Subcutaneous abdominal adipose tissue (tissue), 5 donors: ENCODE measurements around the gene RIPOR2.
"Not testable (repeated sequence)": the region's sequence is repeated elsewhere in the genome, so short reads cannot be mapped to it uniquely, and the experiment has no call there.

Experiments
- H3K27ac ChIP-seq: one replicate; pipeline ENCODE4 v1.7.0; 2013; ENCODE audit warnings: low read depth, mild to moderate bottlenecking, inconsistent platforms, low read length, moderate library complexity
- H3K27me3 ChIP-seq, 5 donors: one replicate each; pipeline ENCODE4 v1.7.0; 2013; ENCODE audit warnings: low read length in 5 of 5, inconsistent platforms in 1 of 5; ENCODE audit not compliant: control insufficient read depth in 5 of 5, insufficient read depth in 4 of 5
- H3K36me3 ChIP-seq, 5 donors: one replicate each; pipeline ENCODE4 v1.7.0; 2013; ENCODE audit warnings: low read length in 5 of 5; ENCODE audit not compliant: control insufficient read depth in 5 of 5, insufficient read depth in 5 of 5
- H3K4me1 ChIP-seq, 5 donors: one replicate each; pipeline ENCODE4 v1.7.0; 2013; ENCODE audit warnings: low read length in 5 of 5, mild to moderate bottlenecking in 3 of 5, moderate library complexity in 1 of 5; ENCODE audit not compliant: control insufficient read depth in 5 of 5, insufficient read depth in 5 of 5
- H3K4me3 ChIP-seq, 5 donors: one replicate each; pipeline ENCODE4 v1.7.0; 2013; ENCODE audit warnings: low read length in 5 of 5, low read depth in 1 of 5
- H3K9ac ChIP-seq, 5 donors: one replicate each; pipeline ENCODE4 v1.7.0; 2013; ENCODE audit warnings: low read length in 5 of 5, mild to moderate bottlenecking in 4 of 5, moderate library complexity in 3 of 5
- H3K9me3 ChIP-seq, 5 donors: one replicate each; pipeline ENCODE4 v1.7.0; 2013; ENCODE audit warnings: low read length in 5 of 5; ENCODE audit not compliant: control insufficient read depth in 5 of 5
- donor health status: healthy.
- donor health status: healthy.
- donor health status: healthy.
- donor health status: healthy.
- donor health status: healthy.

Gene RIPOR2

DNA sequence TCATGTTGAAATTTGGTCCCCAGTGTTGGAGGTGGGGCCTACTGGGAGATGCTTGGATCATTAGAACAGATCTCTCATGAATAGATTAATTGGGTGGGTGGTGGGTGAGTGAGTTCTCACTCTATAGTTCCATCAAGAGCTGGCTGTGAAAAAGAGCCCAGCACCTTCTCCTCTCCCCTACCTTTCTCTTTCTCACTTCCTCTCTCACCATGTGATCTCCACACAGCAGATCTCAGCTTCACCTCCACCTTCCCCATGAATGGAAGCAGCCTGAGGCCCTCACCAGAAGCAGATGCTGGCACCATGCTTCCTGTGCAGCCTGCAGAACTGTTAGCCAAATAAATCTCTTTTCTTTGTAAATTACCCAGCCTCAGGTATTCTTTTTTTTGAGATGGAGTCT lies 173.9 kb downstream of the RIPOR2 start:
- H3K4me1 ChIP-seq = peaks cover 0 to 3% (median 0%) of the 10 kb centered on the region in 5 donors
- no peak overlapping the region for H3K4me3 ChIP-seq
- H3K27me3 ChIP-seq = no peaks in the 10 kb centered on the region
- no peak overlapping the region for H3K9ac ChIP-seq
- H3K27ac ChIP-seq = no peak overlapping the region
- no peaks in the 10 kb centered on the region for H3K36me3 ChIP-seq
- no peaks in the 10 kb centered on the region for H3K9me3 ChIP-seq

DNA sequence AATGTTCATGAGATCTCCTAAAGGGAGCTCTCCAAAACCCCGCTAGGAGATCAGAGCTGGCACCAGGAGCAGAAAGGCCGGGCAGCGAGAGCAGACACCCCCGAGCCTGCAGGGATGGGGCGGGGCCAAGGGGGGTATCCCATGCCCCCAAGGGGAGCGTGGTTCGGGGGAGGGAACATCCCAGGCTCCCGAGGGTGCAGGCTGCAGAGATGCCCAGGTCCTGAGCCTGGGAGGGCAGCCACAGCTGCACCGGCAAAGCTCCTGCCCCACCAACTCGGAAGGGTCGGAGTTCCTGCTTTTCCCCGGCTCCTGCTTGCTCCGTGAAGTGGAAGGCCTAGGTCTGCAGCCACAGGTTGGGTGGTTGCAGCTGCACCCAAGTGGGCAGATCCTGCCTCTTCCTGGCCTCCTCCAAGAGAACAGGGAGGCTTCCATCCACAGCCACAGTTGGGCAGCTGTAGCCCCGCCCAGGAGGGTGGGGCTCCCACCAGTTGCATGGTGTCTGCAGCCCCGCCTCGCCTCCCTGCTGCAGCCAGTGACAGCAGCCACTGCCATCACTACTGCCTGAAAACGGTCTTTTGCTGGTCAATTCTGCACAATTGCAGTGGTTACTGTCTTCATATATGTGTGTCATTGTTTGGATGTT lies 174.4 kb downstream of the RIPOR2 start:
- Histone ChIP-seq H3K27ac (no peak overlapping the region), H3K36me3 (no peaks in the 10 kb centered on the region), H3K4me3 (no peak overlapping the region), H3K27me3 (no peaks in the 10 kb centered on the region), H3K9ac (no peak overlapping the region), H3K9me3 (no peaks in the 10 kb centered on the region), H3K4me1 (peaks cover 0 to 3% (median 0%) of the 10 kb centered on the region in 5 donors)

DNA sequence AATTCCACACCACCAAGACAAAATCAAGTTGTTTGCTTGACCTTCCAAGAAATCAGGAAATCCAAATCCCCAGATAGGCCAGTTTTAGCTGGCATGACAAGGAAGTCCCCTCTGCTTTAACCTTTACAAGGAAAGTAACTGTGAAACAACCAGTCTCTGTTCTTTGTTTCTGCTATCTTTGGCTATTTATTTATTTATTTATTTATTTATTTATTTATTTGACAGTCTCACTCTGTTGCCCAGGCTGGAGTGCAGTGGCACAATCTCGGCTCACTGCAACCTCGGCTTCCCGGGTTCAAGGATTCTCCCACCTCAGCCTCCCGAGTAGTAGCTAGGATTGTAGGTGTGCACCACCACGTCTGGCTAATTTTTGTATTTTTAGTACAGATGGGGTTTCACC lies 175.6 kb downstream of the RIPOR2 start:
- Histone ChIP-seq H3K9ac (no peak overlapping the region), H3K4me1 (peaks cover 0 to 3% (median 0%) of the 10 kb centered on the region in 5 donors), H3K36me3 (no peaks in the 10 kb centered on the region)

DNA sequence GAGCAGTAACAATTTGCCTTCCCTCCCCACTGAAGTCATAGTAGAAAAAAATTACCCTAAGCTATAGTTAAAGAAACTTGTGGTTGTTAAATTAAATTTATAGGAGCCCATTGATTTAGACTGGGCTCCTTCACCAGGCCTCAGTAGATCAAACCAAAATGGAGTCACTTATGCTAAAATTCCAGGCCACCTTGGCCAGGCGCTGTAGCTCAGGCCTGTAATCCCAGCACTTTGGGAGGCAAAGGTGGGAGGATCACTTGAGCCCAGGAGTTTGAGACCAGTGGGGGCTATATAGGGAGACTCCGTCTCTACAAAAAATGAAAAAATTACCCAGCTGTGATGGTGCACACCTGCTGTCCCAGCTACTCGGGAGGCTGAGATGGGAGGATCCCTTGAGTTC lies 176.0 kb downstream of the RIPOR2 start:
- Histone ChIP-seq H3K36me3 (no peaks in the 10 kb centered on the region), H3K4me1 (peaks cover 0 to 3% (median 0%) of the 10 kb centered on the region in 5 donors), H3K4me3 (no peak overlapping the region), H3K27me3 (no peaks in the 10 kb centered on the region), H3K9me3 (no peaks in the 10 kb centered on the region), H3K9ac (no peak overlapping the region), H3K27ac (no peak overlapping the region)

More for the DNA sequence above, 175.6 kb downstream of the RIPOR2 start:
- H3K4me3 ChIP-seq = no peak overlapping the region
- no peaks in the 10 kb centered on the region for H3K9me3 ChIP-seq
- no peaks in the 10 kb centered on the region for H3K27me3 ChIP-seq
- no peak overlapping the region for H3K27ac ChIP-seq

DNA sequence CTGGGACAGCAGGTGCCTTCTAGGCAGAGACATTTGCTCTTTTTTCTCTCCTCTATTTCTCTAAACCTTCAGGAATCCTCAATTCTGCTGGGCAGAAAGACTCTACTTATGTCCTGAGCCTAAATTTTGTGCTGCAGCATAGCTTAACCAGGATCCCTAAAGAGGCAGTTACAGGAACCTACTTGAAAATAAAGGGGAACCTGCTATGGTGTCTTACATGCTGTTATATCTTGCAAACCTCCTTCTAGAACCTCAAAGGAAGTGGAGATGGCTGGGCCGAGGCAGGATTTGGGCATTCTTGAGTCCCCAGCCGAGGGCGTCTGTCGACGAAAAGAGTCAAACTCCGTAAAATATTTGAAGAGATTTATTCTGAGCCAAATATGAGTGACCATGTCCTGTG lies 178.1 kb downstream of the RIPOR2 start:
- Histone ChIP-seq H3K36me3 (no peaks in the 10 kb centered on the region), H3K4me1 (peaks cover 0 to 3% (median 0%) of the 10 kb centered on the region in 5 donors), H3K9me3 (no peaks in the 10 kb centered on the region), H3K9ac (no peak overlapping the region), H3K4me3 (no peak overlapping the region), H3K27ac (no peak overlapping the region), H3K27me3 (no peaks in the 10 kb centered on the region)

DNA sequence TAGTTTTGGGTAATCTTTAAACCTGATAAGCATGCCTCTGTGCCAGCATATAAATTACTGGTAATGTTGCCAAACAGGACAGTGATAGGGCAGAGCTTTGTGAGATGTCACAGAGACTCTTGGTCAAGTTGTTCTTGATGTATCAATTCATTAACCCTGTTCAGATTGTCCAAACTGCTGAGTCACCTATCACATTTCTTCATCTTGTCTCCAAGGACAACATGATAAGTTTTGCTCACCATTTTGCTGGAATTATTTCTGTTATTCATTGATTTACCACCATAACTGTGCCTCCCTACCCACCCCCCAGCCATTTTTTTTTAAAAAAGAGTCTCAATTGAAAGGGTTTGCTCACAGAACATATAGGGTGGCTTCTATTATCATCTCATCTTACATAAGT lies 180.5 kb downstream of the RIPOR2 start:
- no peaks in the 10 kb centered on the region for H3K27me3 ChIP-seq
- H3K9me3 ChIP-seq = no peaks in the 10 kb centered on the region
- H3K36me3 ChIP-seq = no peaks in the 10 kb centered on the region
- H3K4me1 ChIP-seq = peaks cover 0 to 3% (median 0%) of the 10 kb centered on the region in 5 donors
- H3K27ac ChIP-seq = no peak overlapping the region
- H3K4me3 ChIP-seq = no peak overlapping the region
- no peak overlapping the region for H3K9ac ChIP-seq

DNA sequence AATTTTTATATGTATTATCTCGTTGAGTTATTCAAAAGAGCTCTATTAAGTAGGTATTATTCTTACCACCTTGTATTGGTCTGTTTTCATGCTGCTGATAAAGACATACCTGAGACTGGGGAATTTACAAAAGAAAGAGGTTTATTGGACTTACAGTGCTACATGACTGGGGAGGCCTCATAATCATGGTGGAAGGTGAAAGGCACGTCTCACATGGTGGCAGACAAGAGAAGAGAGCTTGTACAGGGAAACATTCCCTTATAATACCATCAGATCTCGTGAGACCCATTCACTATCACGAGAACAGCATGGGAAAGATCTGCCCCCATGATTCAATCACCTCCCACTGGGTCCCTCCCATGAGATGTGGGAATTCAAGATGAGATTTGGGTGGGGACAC lies 181.4 kb downstream of the RIPOR2 start:
- H3K27me3 ChIP-seq, H3K9ac ChIP-seq, H3K4me3 ChIP-seq, H3K9me3 ChIP-seq, H3K4me1 ChIP-seq, H3K27ac ChIP-seq, H3K36me3 ChIP-seq: not testable (repeated sequence)
